ENCODE data around the gene NPY4R.
"Not testable (repeated sequence)": the region's sequence is repeated elsewhere in the genome, so short reads cannot be mapped to it uniquely, and the experiment has no call there.

NPY4R gene

GRCh38 chr10:46465765-46466164 lies at the start of gene NPY4R:
NPY4R (minus strand) TSS chr10:46465958; CDS start chr10:46462635, 3,323 bp downstream.
- DNase-seq, result not testable (repeated sequence)

- no peak for DNase-seq
These were observed 49.6 kb upstream of the NPY4R start for GRCh38 chr10:46515366-46515765.

GRCh38 chr10:46514899-46515298 lies 49.1 kb upstream of the NPY4R start:
- no peak for DNase-seq

GRCh38 chr10:46514431-46514861 lies 48.7 kb upstream of the NPY4R start:
- DNase-seq, result no peak

GRCh38 chr10:46513333-46513732 lies 47.6 kb upstream of the NPY4R start:
- DNase-seq, result not testable (repeated sequence)

GRCh38 chr10:46512725-46513124 lies 47.0 kb upstream of the NPY4R start:
- DNase-seq, result not testable (repeated sequence)

- DNase-seq, result not testable (repeated sequence)
These were observed 46.2 kb upstream of the NPY4R start for GRCh38 chr10:46512002-46512401.

- not testable (repeated sequence) for DNase-seq
These were observed 34.2 kb upstream of the NPY4R start for GRCh38 chr10:46499990-46500389.

GRCh38 chr10:46498985-46499703 lies 33.4 kb upstream of the NPY4R start:
- DNase-seq, result not testable (repeated sequence)

- not testable (repeated sequence) for DNase-seq
These were observed 32.1 kb upstream of the NPY4R start for GRCh38 chr10:46497878-46498277.

- DNase-seq, result not testable (repeated sequence)
These were observed 31.6 kb upstream of the NPY4R start for GRCh38 chr10:46497401-46497800.

- DNase-seq, result not testable (repeated sequence)
These were observed 25.8 kb upstream of the NPY4R start for GRCh38 chr10:46491364-46492114.

GRCh38 chr10:46490285-46490684 lies 24.5 kb upstream of the NPY4R start:
- not testable (repeated sequence) for DNase-seq

- not testable (repeated sequence) for DNase-seq
These were observed 20.7 kb upstream of the NPY4R start for GRCh38 chr10:46486459-46486858.

- DNase-seq, result not testable (repeated sequence)
These were observed 9.1 kb upstream of the NPY4R start for GRCh38 chr10:46474746-46475320.

GRCh38 chr10:46473758-46474157 lies 8.0 kb upstream of the NPY4R start:
- not testable (repeated sequence) for DNase-seq

- not testable (repeated sequence) for DNase-seq
These were observed 4.4 kb upstream of the NPY4R start for GRCh38 chr10:46470134-46470533.

GRCh38 chr10:46468119-46468809 lies 2.5 kb upstream of the NPY4R start:
- not testable (repeated sequence) for DNase-seq

GRCh38 chr10:46463608-46464007 lies 2.1 kb downstream of the NPY4R start:
- not testable (repeated sequence) for DNase-seq

GRCh38 chr10:46462276-46462675 lies 3.5 kb downstream of the NPY4R start:
- not testable (repeated sequence) for DNase-seq

GRCh38 chr10:46459579-46459978 lies 6.2 kb downstream of the NPY4R start:
- DNase-seq, result not testable (repeated sequence)

GRCh38 chr10:46457071-46457470 lies 8.7 kb downstream of the NPY4R start:
- DNase-seq, result not testable (repeated sequence)

GRCh38 chr10:46455992-46456391 lies 9.8 kb downstream of the NPY4R start:
- not testable (repeated sequence) for DNase-seq

All from NCI-H524 (cell line).